ENCODE measurements around the gene GOLPH3. TPM values are rescaled to one million over a fixed set of nuclear protein-coding genes. Genes with fewer than 3 reads are reported as not detected.

GOLPH3 gene
- total and polyA plus RNA-seq, 2 of the 4 experiments (the other 2 are of a cell fraction): 38.2 to 41.3 TPM

DNA sequence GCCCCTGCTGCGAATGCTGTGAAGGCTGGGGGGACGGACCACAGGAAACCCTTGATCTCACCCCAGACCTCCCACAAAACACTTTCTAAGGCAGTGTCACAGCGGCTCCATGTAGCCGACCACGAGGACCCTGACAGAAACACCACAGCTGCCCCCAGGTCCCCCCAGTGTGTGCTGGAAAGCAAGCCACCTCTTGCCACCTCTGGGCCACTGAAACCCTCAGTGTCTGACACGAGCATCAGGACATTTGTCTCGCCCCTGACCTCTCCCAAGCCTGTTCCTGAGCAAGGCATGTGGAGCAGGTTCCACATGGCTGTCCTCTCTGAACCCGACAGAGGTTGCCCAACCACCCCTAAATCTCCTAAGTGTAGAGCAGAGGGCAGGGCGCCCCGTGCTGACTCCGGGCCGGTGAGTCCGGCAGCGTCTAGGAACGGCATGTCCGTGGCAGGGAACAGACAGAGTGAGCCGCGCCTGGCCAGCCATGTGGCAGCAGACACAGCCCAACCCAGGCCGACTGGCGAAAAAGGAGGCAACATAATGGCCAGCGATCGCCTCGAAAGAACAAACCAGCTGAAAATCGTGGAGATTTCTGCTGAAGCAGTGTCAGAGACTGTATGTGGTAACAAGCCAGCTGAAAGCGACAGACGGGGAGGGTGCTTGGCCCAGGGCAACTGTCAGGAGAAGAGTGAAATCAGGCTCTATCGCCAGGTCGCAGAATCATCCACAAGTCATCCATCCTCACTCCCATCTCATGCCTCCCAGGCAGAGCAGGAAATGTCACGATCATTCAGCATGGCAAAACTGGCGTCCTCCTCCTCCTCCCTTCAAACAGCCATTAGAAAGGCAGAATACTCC lies 84.7 kb downstream of the GOLPH3 start (continued):
- TF ChIP-seq SMC3 (IDR thresholded peaks at IDR 0.05; ENCODE audit: low read depth, low read length): no peak

DNA sequence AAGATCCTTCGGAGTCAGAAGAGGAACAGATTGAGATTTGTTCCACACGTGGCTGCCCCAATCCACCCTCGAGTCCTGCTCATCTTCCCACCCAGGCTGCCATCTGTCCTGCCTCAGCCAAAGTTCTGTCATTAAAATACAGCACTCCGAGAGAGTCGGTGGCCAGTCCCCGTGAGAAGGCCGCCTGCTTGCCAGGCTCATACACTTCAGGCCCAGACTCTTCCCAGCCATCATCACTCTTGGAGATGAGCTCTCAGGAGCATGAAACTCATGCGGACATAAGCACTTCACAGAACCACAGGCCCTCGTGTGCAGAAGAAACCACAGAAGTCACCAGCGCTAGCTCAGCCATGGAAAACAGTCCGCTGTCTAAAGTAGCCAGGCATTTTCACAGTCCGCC lies 85.9 kb downstream of the GOLPH3 start:
- no peak overlapping the region for H4K91ac ChIP-seq (ENCODE audit: insufficient read depth, low read depth, low read length)
- in situ Hi-C loops (cut with MboI; ENCODE audit: low sequenced_read_pairs): no loop called here
- no peak overlapping the region for H3K23ac ChIP-seq (ENCODE audit: low read depth, low read length)
- no peaks in the 10 kb centered on the region for H4K20me1 ChIP-seq (ENCODE audit: insufficient read depth, low read length)
- H2BK120ac ChIP-seq (ENCODE audit: low read depth, low read length): no peak overlapping the region
- peaks cover 2% of the 10 kb centered on the region; the same call in 1 of the 2 replicates for H3K9me1 ChIP-seq (ENCODE audit: insufficient read depth, low read length)
- no peak overlapping the region for H3K56ac ChIP-seq (ENCODE audit: extremely low read depth, insufficient read depth, low read length)
- no peaks in the 10 kb centered on the region for H3K79me1 ChIP-seq (ENCODE audit: low read depth in 1 of 2, low read length in 2 of 2)
- H3K27ac ChIP-seq (ENCODE audit: insufficient read depth, low read length): no peak overlapping the region
- no peak overlapping the region for H2AK5ac ChIP-seq (ENCODE audit: low read depth, low read length)
- TF ChIP-seq, protein P1, sequence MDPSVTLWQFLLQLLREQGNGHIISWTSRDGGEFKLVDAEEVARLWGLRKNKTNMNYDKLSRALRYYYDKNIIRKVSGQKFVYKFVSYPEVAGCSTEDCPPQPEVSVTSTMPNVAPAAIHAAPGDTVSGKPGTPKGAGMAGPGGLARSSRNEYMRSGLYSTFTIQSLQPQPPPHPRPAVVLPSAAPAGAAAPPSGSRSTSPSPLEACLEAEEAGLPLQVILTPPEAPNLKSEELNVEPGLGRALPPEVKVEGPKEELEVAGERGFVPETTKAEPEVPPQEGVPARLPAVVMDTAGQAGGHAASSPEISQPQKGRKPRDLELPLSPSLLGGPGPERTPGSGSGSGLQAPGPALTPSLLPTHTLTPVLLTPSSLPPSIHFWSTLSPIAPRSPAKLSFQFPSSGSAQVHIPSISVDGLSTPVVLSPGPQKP (IDR thresholded peaks at IDR 0.05; ENCODE audit: borderline replicate concordance, low read depth, low read length): no peak
- TF ChIP-seq MAFK (IDR thresholded peaks at IDR 0.05; ENCODE audit: low read depth, low read length) (no peak), RCOR1 (IDR thresholded peaks at IDR 0.05; ENCODE audit: insufficient replicate concordance, low read length) (no peak), POLR2A (IDR thresholded peaks at IDR 0.05; ENCODE audit: low read depth, low read length) (no peak), RFX5 (IDR thresholded peaks at IDR 0.05; ENCODE audit: low read depth, low read length) (no peak), FOS (IDR thresholded peaks at IDR 0.05; ENCODE audit: low read depth, low read length) (no peak), NFE2L2 (IDR thresholded peaks at IDR 0.05; ENCODE audit: low read depth, low read length) (no peak), RAD21 (IDR thresholded peaks at IDR 0.05; ENCODE audit: low read length) (no peak), BHLHE40 (IDR thresholded peaks at IDR 0.05; ENCODE audit: low read depth, low read length) (no peak), CEBPB (IDR thresholded peaks at IDR 0.05; ENCODE audit: low read depth, low read length) (no peak), MXI1 (IDR thresholded peaks at IDR 0.05; ENCODE audit: borderline replicate concordance, low read depth, low read length) (no peak), SMC3 (IDR thresholded peaks at IDR 0.05; ENCODE audit: low read depth, low read length) (no peak)
- TF ChIP-seq, protein P2, sequence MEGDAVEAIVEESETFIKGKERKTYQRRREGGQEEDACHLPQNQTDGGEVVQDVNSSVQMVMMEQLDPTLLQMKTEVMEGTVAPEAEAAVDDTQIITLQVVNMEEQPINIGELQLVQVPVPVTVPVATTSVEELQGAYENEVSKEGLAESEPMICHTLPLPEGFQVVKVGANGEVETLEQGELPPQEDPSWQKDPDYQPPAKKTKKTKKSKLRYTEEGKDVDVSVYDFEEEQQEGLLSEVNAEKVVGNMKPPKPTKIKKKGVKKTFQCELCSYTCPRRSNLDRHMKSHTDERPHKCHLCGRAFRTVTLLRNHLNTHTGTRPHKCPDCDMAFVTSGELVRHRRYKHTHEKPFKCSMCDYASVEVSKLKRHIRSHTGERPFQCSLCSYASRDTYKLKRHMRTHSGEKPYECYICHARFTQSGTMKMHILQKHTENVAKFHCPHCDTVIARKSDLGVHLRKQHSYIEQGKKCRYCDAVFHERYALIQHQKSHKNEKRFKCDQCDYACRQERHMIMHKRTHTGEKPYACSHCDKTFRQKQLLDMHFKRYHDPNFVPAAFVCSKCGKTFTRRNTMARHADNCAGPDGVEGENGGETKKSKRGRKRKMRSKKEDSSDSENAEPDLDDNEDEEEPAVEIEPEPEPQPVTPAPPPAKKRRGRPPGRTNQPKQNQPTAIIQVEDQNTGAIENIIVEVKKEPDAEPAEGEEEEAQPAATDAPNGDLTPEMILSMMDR (conservative IDR thresholded peaks at IDR 0.05; ENCODE audit: low read depth, low read length): no peak
- H3K4me1 ChIP-seq (ENCODE audit: control insufficient read depth, insufficient read depth, low read length): no peaks in the 10 kb centered on the region
- DNase-seq (no peak), ATAC-seq (ENCODE audit: low read depth) (no peak)
- no TSS peak for BruUV-seq (replicated peaks)
- no peak overlapping the region for H3K9ac ChIP-seq (ENCODE audit: low read depth, low read length)
- 61% methylated on average over 4 of the region's 12 CpGs; no CpG with 5 or more reads in 1 of the 2 experiments for WGBS, 2 experiments (ENCODE audit: extremely low coverage in 2 of 2, insufficient read length in 1 of 2)
- H2BK5ac ChIP-seq (ENCODE audit: low read depth, low read length, poor library complexity, severe bottlenecking): no peak overlapping the region
- CTCF ChIA-PET: no interaction called here
- no peak overlapping the region for H2BK15ac ChIP-seq (ENCODE audit: low read depth, low read length)
- H3K36me3 ChIP-seq (ENCODE audit: control insufficient read depth, insufficient read depth, low read length): peaks cover 2% of the 10 kb centered on the region; the same call in 1 of the 2 replicates
- H3K4ac ChIP-seq (ENCODE audit: low read depth, low read length): no peak overlapping the region
- no peaks in the 10 kb centered on the region for H3K27me3 ChIP-seq (ENCODE audit: control insufficient read depth, insufficient read depth, low read length)
- H2BK20ac ChIP-seq (ENCODE audit: low read depth, low read length): no peak overlapping the region
- no peak overlapping the region for H2AK9ac ChIP-seq (replicated peaks; ENCODE audit: low read depth, low read length, poor library complexity)
- H3K4me2 ChIP-seq (ENCODE audit: low read depth, low read length): no peak overlapping the region
- no peak overlapping the region for H3K14ac ChIP-seq (replicated peaks; ENCODE audit: low read depth, low read length)
- H3K18ac ChIP-seq (ENCODE audit: low read depth, low read length): no peak overlapping the region
- no peak overlapping the region for H4K5ac ChIP-seq (ENCODE audit: low read depth, low read length)
- H4K8ac ChIP-seq (ENCODE audit: low read depth in 2 of 2, low read length in 2 of 2): no peak overlapping the region
- no peak overlapping the region for H3K4me3 ChIP-seq (ENCODE audit: insufficient read depth, low read depth, low read length)
- dilution Hi-C loops (cut with HindIII; ENCODE audit: low sequenced_read_pairs, unreplicated experiment): no loop called here
- POLR2A ChIA-PET (ENCODE audit: unreplicated experiment): no interaction called here
- no peak overlapping the region for H2AFZ ChIP-seq (replicated peaks; ENCODE audit: low read length, poor library complexity)
- no peaks in the 10 kb centered on the region for H3K9me3 ChIP-seq (ENCODE audit: control insufficient read depth, insufficient read depth, low read length)
- intact Hi-C loops (cut with micrococcal nuclease): no loop called here

Data from IMR-90 (cell line).